GM23338 (cell line): ENCODE data around the gene ASL. TPM values are rescaled to one million over a fixed set of nuclear protein-coding genes. Genes with fewer than 3 reads are reported as not detected.

Source experiments
- ATAC-seq: fragments of 200-7000 bp; cut with Tn5 transposase; 3 replicates; pipeline ENCODE4 v1.9.1; 2020
- DNase-seq: peaks from one replicate; pipeline ENCODE4 v3.0.0-alpha.2; 2015; ENCODE audit warnings: low spot score
- H2AFZ ChIP-seq: fragments of 200-600 bp; sonication (generic); 2 replicates; pipeline ENCODE4 v1.8.0; 2016; ENCODE audit warnings: antibody characterized with exemption, mild to moderate bottlenecking, moderate library complexity
- H3F3A ChIP-seq: fragments of 200-600 bp; sonication (generic); replicated peaks from 2 replicates; pipeline ENCODE4 v1.8.0; 2017; ENCODE audit warnings: antibody characterized with exemption, mixed run types, low read depth
- H3K27ac ChIP-seq: fragments of 200-600 bp; sonication (generic); 2 replicates; pipeline ENCODE4 v1.6.1; 2016; ENCODE audit warnings: low read depth
- H3K27me3 ChIP-seq: fragments of 200-600 bp; sonication (generic); 2 replicates; pipeline ENCODE4 v1.8.0; 2016; ENCODE audit warnings: mild to moderate bottlenecking, mixed run types, moderate library complexity; ENCODE audit not compliant: insufficient read depth
- H3K36me3 ChIP-seq: fragments of 200-600 bp; sonication (generic); 2 replicates; pipeline ENCODE4 v1.8.0; 2016; ENCODE audit warnings: mild to moderate bottlenecking; ENCODE audit not compliant: insufficient read depth
- H3K4me1 ChIP-seq: fragments of 200-600 bp; sonication (generic); 2 replicates; pipeline ENCODE4 v1.8.0; 2016; ENCODE audit warnings: mild to moderate bottlenecking, moderate library complexity; ENCODE audit not compliant: insufficient read depth
- H3K4me2 ChIP-seq: fragments of 200-600 bp; sonication (generic); 2 replicates; pipeline ENCODE4 v1.7.1; 2017; ENCODE audit warnings: mixed run types
- H3K4me3 ChIP-seq: fragments of 200-600 bp; sonication (generic); 2 replicates; pipeline ENCODE4 v1.6.1; 2016; ENCODE audit warnings: mixed run types
- H3K79me2 ChIP-seq: fragments of 200-600 bp; sonication (generic); replicated peaks from 2 replicates; pipeline ENCODE4 v1.8.0; 2017; ENCODE audit warnings: mild to moderate bottlenecking; ENCODE audit not compliant: insufficient read depth
- H3K9me2 ChIP-seq: fragments of 200-600 bp; sonication (generic); 2 replicates; pipeline ENCODE4 v1.8.0; 2017; ENCODE audit not compliant: insufficient read depth
- H4K20me1 ChIP-seq: fragments of 200-600 bp; sonication (generic); replicated peaks from 2 replicates; pipeline ENCODE4 v1.8.0; 2017; ENCODE audit warnings: mild to moderate bottlenecking; ENCODE audit not compliant: insufficient read depth
- H3K27ac Mint-ChIP-seq: 2 replicates; pipeline ENCODE4 v1.8.0; 2020; ENCODE audit warnings: inconsistent platforms, mild to moderate bottlenecking, moderate library complexity, mixed read lengths
- H3K27me3 Mint-ChIP-seq: 3 replicates; pipeline ENCODE4 v1.8.0; 2022; ENCODE audit warnings: low read depth, mild to moderate bottlenecking, moderate library complexity, mixed read lengths, inconsistent platforms; ENCODE audit not compliant: insufficient read depth, poor library complexity
- H3K36me3 Mint-ChIP-seq: 3 replicates; pipeline ENCODE4 v1.8.0; 2021; ENCODE audit warnings: low read depth, mild to moderate bottlenecking, inconsistent platforms, moderate library complexity, mixed read lengths
- H3K4me1 Mint-ChIP-seq: 3 replicates; pipeline ENCODE4 v1.8.0; 2020; ENCODE audit warnings: mild to moderate bottlenecking, inconsistent platforms, mixed read lengths
- H3K4me3 Mint-ChIP-seq: 3 replicates; pipeline ENCODE4 v1.8.0; 2021; ENCODE audit warnings: moderate library complexity, mild to moderate bottlenecking, inconsistent platforms, mixed read lengths
- H3K9me3 Mint-ChIP-seq: 3 replicates; pipeline ENCODE4 v1.8.0; 2020; ENCODE audit warnings: moderate library complexity, mild to moderate bottlenecking, inconsistent platforms, mixed read lengths
- EZH2phosphoT487 ChIP-seq: fragments of 200-600 bp; sonication (generic); IDR thresholded peaks from one replicate; pipeline ENCODE4 v1.8.1; 2018; ENCODE audit warnings: antibody characterized with exemption; ENCODE audit not compliant: unreplicated experiment
- NANOG ChIP-seq: IDR thresholded peaks from 2 replicates; pipeline ENCODE4 v1.6.1; 2016; ENCODE audit warnings: antibody characterized with exemption, borderline replicate concordance
- REST ChIP-seq: IDR thresholded peaks from one replicate; pipeline ENCODE4 v1.6.1; 2018; ENCODE audit warnings: antibody characterized with exemption; ENCODE audit not compliant: unreplicated experiment
- ZNF462 ChIP-seq: fragments of 250-450 bp; sonication (Bioruptor Pico); IDR thresholded peaks from 2 replicates; pipeline ENCODE4 v1.5.0; 2020; ENCODE audit warnings: mild to moderate bottlenecking, moderate library complexity
- polyA plus RNA-seq: library from polyadenylated mRNA; unstranded; fragments of >200 nt; fragmentation: Nextera tagmentation; extraction: Ambion mirVana; gene quantifications from 2 replicates; pipeline ENCODE4 v1.2.1, GENCODE V29; 2016
- total RNA-seq: library from RNA; depleted of rRNA; stranded (reverse); fragments of >200 nt; shearing (Covaris generic); gene quantifications from 2 replicates; pipeline ENCODE4 v1.2.3, GENCODE V29; 2014
- TF ChIP-seq, protein P1 (sequence below), 2 experiments: fragments of 200-600 bp in 1 of 2; sonication (generic) in 1 of 2; conservative IDR thresholded peaks; 2 replicates each; pipeline versions ENCODE4 v1.5.1 to v1.6.1; 2016 to 2017; ENCODE audit warnings: antibody characterized with exemption in 2 of 2, low read depth in 2 of 2, mild to moderate bottlenecking in 2 of 2, moderate library complexity in 1 of 2
- TF ChIP-seq, protein P2 (sequence below): IDR thresholded peaks from 2 replicates; pipeline ENCODE4 v1.6.1; 2016; ENCODE audit warnings: antibody characterized with exemption

Gene ASL
- total and polyA plus RNA-seq, 2 experiments from 2014 or later = 14.9 to 36.9 TPM

DNA sequence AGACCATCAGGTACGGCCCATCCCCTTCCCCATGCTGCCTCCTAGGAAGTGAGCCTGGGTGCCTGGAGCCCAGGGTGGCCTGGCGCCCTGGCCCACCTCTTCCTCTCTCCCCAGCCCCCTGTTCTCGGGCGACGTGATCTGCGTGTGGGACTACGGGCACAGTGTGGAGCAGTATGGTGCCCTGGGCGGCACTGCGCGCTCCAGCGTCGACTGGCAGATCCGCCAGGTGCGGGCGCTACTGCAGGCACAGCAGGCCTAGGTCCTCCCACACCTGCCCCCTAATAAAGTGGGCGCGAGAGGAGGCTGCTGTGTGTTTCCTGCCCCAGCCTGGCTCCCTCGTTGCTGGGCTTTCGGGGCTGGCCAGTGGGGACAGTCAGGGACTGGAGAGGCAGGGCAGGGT is 17.0 kb downstream of the ASL start:
- H3K4me2 ChIP-seq = no peak overlapping the region
- Mint-ChIP-seq H3K27ac (no peak overlapping the region), H3K4me3 (no peak overlapping the region), H3K27me3 (peaks cover 1% of the 10 kb centered on the region), H3K4me1 (no peaks in the 10 kb centered on the region; the same call in 2 of the 3 replicates), H3K36me3 (no peaks in the 10 kb centered on the region), H3K9me3 (no peaks in the 10 kb centered on the region)
- H4K20me1 ChIP-seq = no peaks in the 10 kb centered on the region; the same call in 1 of the 2 replicates
- DNase-seq = no peak
- no peaks in the 10 kb centered on the region; the same call in 1 of the 2 replicates for H3K4me1 ChIP-seq
- H3K4me3 ChIP-seq = no peak overlapping the region
- H2AFZ ChIP-seq = no peak overlapping the region
- no peaks in the 10 kb centered on the region for H3K79me2 ChIP-seq
- H3K27me3 ChIP-seq = no peaks in the 10 kb centered on the region
- H3K36me3 ChIP-seq = no peaks in the 10 kb centered on the region
- H3K9me2 ChIP-seq = no peaks in the 10 kb centered on the region
- H3K27ac ChIP-seq = no peak overlapping the region
- ATAC-seq = no peak
- TF ChIP-seq, protein P1, sequence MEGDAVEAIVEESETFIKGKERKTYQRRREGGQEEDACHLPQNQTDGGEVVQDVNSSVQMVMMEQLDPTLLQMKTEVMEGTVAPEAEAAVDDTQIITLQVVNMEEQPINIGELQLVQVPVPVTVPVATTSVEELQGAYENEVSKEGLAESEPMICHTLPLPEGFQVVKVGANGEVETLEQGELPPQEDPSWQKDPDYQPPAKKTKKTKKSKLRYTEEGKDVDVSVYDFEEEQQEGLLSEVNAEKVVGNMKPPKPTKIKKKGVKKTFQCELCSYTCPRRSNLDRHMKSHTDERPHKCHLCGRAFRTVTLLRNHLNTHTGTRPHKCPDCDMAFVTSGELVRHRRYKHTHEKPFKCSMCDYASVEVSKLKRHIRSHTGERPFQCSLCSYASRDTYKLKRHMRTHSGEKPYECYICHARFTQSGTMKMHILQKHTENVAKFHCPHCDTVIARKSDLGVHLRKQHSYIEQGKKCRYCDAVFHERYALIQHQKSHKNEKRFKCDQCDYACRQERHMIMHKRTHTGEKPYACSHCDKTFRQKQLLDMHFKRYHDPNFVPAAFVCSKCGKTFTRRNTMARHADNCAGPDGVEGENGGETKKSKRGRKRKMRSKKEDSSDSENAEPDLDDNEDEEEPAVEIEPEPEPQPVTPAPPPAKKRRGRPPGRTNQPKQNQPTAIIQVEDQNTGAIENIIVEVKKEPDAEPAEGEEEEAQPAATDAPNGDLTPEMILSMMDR (conservative IDR thresholded peaks at IDR 0.05; ENCODE audit: low read depth in 2 of 2) = no peak
- no peak for TF ChIP-seq ZNF462 (CRISPR knock-in tag)
- no peaks in the 10 kb centered on the region for H3F3A ChIP-seq

- H3K79me2 ChIP-seq = no peaks in the 10 kb centered on the region
- H3K4me1 ChIP-seq = no peaks in the 10 kb centered on the region
- no peaks in the 10 kb centered on the region for H3K27me3 ChIP-seq
- Mint-ChIP-seq H3K27ac (no peak overlapping the region), H3K36me3 (no peaks in the 10 kb centered on the region), H3K4me3 (no peak overlapping the region), H3K4me1 (peaks cover 5% of the 10 kb centered on the region), H3K27me3 (peaks cover 5% of the 10 kb centered on the region), H3K9me3 (no peaks in the 10 kb centered on the region; the same call in 1 of the 3 replicates)
- H3K27ac ChIP-seq = no peak overlapping the region
- no peaks in the 10 kb centered on the region; the same call in 1 of the 2 replicates for H4K20me1 ChIP-seq
- ATAC-seq (no peak), DNase-seq (no peak)
- no peak overlapping the region for H3K4me3 ChIP-seq
- no peaks in the 10 kb centered on the region for H3K9me2 ChIP-seq
- no peak overlapping the region for H3K4me2 ChIP-seq
- no peak overlapping the region for H2AFZ ChIP-seq
- H3K36me3 ChIP-seq = no peaks in the 10 kb centered on the region
- H3F3A ChIP-seq = no peaks in the 10 kb centered on the region
- TF ChIP-seq, protein P2, sequence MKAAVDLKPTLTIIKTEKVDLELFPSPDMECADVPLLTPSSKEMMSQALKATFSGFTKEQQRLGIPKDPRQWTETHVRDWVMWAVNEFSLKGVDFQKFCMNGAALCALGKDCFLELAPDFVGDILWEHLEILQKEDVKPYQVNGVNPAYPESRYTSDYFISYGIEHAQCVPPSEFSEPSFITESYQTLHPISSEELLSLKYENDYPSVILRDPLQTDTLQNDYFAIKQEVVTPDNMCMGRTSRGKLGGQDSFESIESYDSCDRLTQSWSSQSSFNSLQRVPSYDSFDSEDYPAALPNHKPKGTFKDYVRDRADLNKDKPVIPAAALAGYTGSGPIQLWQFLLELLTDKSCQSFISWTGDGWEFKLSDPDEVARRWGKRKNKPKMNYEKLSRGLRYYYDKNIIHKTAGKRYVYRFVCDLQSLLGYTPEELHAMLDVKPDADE = no peak
- TF ChIP-seq, protein P1 (conservative IDR thresholded peaks at IDR 0.05; ENCODE audit: low read depth in 2 of 2) = no peak
- TF ChIP-seq EZH2phosphoT487 (no peak), NANOG (no peak), REST (no peak)
Observed at GRCh38 chr7:66095010-66095409, 19.4 kb downstream of the ASL start.
